ENCODE measurements around the gene TP73. TPM values are rescaled to one million over a fixed set of nuclear protein-coding genes. Genes with fewer than 3 reads are reported as not detected.
"Not testable (repeated sequence)": the region's sequence is repeated elsewhere in the genome, so short reads cannot be mapped to it uniquely, and the experiment has no call there.

Gene TP73
- polyA plus RNA-seq, 1 donor, result 2.1 TPM

DNA sequence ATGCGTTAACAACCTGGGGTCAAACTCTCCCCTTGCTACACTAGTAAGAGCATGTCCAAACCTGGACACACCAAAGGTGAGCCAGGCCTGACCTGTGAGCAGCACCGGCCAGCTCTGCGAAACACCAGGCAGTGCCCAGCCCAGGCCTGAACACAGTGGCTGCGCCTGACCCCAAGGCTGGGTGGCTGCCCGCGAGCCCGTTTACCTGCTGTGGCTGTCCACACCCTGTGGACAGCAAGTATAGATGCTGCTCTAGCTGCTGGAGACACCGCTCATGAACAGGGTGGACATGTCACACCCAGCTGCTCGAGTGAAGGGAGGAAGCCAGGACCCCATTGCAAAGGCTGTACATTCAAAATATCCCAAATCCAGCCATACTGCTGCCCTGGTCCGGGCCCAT lies 92.3 kb downstream of the TP73 start:
- no peak for DNase-seq

DNA sequence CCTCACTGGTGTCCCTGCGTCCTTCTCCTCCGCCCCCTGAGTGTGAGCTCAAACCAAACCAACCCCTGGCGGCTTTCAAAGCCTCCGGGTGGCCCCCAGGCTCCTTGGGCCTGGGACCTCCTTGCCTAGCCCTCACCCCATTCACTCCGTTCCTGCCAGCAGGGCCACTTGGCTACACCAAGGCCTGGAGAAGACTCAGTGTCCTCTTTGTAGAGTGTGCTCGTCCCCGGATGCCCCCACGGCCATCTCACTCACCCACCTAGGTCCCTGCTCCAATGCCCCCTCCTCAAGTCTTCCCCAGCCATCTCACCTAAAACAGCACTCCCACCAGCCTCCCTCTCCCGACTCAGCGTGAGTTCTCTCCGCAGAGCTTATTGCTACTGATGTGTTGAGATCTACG lies 92.8 kb downstream of the TP73 start:
- no peak for DNase-seq

DNA sequence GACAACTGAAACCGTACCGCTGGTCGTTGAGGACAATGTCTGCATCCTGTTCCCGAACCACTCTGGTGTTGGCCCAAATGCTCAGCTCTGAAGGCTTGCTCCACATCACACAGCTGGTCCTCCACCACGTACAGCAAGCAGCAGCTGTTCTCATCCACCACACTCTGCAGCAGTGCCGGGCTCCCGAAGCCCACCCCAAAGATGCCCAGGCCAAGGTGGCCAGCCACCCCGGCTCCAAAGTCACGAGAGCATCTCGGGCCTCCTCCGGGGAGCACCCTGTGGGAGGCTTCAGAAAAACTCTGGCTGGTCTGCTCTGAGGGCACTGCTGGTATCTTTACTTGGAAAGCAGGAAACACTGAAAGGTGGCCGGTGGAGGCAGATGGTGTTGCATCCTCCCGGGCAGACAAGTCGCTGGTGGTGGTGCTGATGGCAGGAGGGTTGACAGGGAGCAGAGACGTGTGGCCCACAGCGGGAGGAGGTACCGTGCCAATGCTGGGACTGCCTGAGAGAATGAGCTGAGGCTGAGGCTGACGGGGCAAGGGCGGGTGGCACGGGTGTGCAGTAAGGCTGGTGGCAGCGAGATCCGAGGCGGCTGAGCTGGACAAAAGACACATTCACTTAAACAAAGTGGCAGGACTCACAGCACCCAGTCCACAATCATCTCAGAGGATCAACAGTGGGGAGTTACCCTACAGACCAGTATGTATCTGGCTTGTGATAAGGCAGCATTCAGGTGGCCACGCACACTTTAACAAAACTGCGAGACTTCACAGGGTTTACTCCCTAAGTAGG lies 93.5 kb downstream of the TP73 start:
- no peak for DNase-seq

DNA sequence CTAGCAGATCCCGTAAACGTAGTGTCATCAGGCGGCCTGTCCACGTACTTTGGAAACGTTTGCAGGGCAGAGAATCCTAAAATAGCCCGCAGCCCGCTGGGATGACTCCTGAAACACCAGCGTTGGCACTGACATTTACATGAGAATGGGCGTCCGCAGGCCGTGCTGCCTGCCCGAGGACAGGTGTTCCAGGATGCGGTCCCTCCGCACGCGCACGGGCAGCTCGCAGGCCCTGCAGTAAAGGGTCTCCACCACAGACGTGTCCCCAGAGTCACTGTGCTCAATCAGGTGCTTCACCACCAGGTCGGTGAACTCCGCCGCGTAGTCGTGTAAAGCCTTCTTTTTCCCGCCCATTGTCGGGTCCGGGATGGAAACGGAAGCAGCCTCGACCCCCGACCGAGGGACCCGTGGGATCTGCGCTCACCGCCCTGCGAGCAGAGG lies 94.1 kb downstream of the TP73 start:
- DNase-seq, result no peak

DNA sequence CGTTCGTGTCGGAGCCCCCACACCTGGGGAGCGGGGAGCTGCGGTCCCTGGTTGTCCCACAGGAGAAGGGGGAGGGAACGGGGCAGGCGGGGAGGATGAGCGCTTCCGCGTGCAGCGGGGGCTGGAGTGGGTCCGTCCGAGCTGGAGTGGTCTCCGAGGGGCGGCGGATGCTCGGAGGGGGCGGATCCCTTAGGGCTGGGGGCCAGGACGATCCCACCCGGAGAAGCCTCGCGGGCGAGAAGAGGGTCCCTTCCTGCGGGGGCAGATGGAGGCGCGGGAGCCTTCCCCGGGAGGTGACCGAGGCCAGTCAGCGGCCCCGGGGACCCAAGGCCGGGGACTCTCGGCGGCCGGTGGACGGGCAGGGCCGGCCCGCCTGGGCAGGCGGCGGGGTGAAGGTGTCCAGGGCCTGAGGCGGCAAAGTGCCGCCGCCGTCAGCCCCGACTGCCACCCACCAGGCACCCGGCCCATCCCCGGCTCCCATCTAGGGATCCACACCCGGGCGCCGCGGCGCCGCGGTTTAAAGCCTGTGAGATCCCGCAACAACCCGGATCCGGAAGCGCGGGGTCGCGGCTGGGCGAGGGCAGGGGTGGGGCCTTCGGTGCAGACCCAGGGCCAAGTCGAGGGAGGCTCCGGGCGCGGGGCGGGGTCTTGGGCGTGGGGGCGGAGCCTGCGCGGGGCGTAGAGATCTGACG lies 94.7 kb downstream of the TP73 start:
- DNase-seq, result peak; percentile 79

DNA sequence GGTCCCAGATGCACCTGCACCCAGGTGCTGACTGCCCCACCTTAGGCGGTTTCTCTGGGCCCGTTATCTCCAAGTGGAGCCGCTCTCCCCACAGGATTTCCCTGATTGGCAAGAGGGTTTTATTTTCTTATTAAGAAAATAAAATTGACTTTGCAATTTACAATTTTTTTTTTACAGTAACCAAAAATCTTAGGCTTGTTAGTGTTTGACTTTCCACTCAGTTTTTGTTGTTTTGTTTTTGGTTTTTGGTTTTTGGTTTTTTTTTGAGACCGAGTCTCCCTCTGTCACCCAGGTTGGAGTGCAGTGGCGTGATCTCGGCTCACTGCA lies 95.2 kb downstream of the TP73 start:
- no peak for DNase-seq

DNA sequence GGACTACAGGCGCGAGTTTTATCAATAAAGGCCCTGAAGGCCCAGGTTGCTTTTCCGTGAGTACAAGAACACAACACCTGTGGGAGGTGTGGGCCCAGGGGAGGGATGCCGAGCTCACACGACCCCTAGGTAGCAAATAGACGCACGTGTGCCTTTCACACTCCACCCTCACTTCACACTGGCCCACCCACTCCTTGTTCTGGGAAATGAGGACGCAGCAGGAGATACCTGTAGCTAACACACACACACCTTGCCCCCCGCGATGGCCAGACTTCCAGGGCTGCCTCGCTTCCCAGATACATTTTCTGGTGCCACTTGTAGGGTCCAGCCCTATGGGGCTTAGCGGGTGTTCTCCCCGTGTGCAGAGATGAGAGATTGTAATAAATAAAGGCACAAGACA lies 95.6 kb downstream of the TP73 start:
- DNase-seq, result no peak

DNA sequence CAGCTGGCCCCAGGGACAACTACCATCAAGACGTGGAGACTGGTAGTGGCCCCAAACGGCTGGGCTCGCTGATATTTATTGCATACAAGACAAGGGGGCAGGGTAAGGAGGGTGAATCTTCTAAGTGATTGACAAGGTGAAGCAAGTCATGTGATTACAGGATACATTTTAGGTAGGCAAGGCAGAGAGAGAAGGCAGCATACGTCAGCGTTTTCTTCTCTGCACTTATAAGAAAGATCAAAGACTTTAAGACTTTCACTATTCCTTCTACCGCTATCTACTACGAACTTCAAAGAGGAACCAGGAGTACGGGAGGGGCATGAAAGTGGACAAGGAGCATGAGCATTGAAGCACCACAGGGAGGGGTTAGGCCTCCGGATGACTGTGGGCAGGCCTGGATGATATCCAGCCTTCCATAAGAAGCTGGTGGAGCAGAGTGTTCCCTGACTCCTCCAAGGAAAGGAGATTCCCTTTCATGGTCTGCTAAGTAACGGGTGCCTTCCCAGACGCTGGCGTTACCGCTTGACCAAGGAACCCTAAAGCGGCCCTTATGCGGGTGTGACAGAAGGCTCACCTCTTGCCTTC lies 96.1 kb downstream of the TP73 start:
- not testable (repeated sequence) for DNase-seq

DNA sequence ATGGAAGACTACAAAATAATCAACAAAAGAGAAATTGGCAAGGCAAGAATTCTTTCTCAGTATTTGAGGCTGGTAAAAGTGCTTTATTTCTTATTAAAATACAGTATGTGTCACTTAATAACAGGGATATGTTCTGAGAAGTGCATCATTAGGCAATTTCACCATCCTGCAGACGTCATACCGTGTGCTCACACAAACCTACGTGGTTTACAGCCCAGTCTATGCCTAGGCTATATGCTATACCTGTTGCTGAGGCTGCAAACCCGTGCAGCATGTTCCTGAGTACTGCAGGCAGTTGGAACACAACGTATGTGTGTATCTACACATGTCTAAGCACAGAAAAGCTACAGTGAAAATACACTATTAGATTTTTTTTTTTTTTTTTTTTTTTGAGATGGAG lies 97.2 kb downstream of the TP73 start:
- no peak for DNase-seq

DNA sequence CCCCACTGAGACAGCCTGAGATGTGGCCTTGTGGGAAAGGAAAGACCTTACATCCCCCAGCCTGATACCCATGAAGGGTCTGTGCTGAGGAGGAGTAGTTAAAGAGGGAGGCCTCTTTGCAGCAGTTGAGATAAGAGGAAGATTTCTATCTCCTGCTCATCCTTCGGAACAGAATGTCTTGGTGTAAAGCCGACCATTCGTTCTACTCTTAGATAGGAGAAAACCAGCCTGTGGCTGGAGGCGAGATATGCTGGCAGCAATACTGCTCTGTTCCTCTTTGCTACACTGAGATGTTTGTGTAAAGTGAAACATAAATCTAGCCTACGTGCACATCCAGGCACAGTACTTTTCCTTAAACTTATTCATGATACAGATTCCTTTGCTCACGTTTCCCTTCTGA lies 98.4 kb downstream of the TP73 start:
- DNase-seq, result no peak

DNA sequence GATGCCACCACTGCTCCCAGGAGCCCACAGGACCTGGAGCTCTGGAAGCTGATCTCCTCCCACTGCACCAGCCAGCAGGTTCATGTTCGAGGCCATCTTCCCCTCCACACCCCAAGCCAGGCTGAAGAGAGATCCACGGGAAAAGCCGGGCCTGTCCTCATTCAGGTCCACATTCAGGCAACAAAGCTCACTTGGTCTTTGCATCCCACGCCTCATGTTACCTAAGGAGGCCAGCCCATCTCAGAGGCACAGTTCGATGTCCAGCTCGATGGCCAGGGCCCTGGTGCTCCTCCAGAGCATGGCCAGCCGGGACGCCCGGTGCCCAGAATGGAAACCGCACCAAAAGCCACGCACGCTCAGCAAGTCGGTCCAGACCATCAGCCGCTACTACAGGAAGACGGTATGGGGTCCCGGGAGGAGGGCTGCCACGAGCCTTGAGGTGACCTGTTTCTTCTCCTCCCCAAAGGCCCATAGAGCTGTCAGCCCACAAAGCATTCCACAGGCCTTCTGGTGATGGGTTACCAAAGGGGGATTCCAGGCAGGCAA lies 100.2 kb downstream of the TP73 start, which contains the start of gene CCDC27:
Gene CCDC27 (plus strand): TSS at position 51 of the 546 bp plus-strand sequence. CDS start 32 bp downstream, at position 83.
- no peak for DNase-seq

DNA sequence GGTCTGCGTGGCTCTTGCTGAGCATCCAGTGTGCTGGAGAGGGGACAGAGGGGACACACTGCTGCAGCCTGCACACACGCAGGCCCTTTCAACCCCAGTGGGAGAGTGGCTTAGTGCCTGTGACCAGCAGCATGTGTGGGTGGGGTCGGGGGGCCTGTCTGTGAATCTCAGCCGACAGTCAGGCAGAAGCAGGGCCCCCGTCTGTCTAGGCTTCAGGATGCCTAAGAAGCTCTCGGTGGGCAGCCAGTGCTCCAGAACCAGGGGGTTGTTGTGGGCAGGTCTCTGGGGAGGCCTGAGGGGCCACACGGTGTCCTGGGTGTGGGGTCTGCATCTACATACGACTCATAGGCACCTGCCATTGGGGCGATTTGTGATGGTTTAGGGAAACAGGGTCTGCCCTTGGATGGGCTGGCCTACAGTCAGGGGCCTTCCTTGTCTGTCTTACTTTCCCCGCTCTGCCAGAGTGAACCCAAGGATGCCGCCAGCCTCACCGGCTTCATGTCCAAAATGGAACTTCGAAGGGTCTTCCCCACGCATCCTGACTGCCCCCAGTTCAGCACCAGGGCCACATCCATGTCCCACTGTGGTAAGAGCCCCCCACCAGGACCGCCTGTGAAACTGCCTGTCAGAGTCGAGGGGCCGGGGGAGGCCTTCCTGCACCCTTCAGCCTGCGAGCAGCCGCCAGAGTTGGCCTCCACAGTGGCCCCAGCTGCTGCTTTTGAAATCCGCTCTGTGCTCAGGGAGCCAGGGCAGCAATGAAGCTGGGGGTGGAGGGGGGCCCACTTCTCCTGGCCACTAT lies 101.5 kb downstream of the TP73 start:
- DNase-seq, result no peak

DNA sequence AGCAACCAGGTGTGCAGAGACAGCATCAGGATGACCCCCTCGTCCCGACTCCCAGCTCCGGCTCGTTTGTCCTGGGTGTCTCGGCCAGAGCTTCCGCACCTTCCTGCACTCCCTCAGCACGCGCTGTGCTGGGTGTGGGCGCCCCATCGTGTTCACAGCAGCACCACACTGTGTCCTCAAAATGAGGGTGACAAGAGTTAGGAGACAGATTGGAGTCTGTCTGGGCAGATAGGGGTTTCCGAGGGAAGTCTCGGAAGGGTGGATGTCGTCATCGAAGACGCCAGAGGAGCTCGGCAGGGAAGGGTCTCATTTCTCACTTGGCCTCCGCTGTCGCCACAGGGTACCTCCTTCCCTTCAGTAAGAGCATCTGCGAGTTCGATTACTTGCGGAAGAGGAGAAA lies 104.1 kb downstream of the TP73 start:
- DNase-seq, result no peak

DNA sequence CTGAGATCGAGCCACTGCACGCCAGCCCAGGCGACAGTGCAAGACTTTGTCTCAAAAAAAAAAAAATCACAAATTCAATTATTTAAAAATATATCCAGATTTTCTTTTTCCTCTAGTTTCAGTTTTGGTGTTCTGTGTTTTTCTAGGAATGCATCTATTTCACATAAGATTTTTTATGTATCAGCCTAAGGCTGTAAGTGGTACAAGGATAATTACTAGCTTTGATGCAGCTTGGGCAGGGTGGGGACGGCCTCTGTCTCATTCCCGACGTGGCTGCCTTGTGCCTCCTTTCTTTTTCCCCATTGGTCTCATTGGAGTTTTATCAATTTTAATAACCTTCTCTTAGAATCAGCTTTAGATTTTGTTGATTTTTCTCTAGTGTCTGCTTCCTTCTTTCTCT lies 106.8 kb downstream of the TP73 start:
- DNase-seq, result no peak

DNA sequence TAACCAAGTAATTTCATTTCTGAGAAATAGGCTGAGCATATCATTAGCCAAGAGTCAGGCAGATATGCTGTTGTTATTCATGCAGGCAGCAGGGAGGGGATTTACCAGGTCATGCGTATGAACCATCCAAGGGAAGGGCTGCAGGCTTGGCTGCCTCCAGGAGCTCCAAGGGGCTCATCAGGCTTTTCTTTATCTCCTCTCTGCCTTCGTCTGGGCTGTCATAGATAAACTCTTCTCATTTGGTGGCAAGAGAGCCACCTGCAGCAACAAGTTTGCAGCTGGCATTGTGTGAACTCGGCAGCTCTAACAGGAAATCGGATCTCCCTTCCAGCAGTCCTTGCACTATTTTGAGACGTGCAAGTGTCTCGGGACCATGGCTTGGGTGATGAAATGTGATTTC lies 107.5 kb downstream of the TP73 start:
- no peak for DNase-seq

DNA sequence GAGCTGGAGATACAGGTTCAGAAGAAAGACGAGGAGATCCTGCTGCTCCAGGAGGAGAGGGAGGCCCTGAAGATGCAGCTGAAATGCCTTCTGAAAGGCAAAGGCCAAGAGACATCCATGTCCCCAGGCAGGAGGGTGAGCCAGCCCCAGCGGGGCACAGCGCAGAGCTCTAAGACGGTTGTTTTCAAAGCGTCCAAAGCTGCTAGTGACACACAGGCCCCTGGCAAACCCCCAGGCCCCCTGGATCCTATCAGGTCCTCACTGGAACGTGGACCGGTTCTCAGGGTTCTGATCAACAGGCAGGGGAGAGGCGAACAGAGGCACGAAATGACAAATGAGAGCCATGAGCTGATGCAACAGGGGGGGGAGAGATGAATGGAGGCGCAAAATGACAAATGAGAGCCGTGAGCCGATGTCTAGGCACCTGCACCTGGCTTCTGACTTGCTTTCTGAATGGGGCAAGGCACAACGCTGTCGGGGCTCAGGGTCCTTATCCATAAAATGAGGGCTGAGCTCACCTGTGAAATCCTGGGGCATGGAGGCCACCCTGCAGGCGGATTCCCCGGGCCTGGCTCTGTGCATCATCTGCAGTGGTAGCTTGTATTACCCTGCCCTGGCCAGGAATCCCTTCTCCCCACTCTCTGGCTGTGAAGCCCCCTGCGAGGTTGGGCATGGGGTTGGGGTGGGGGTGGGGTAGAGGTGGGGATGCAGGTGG lies 109.1 kb downstream of the TP73 start:
- no peak for DNase-seq

DNA sequence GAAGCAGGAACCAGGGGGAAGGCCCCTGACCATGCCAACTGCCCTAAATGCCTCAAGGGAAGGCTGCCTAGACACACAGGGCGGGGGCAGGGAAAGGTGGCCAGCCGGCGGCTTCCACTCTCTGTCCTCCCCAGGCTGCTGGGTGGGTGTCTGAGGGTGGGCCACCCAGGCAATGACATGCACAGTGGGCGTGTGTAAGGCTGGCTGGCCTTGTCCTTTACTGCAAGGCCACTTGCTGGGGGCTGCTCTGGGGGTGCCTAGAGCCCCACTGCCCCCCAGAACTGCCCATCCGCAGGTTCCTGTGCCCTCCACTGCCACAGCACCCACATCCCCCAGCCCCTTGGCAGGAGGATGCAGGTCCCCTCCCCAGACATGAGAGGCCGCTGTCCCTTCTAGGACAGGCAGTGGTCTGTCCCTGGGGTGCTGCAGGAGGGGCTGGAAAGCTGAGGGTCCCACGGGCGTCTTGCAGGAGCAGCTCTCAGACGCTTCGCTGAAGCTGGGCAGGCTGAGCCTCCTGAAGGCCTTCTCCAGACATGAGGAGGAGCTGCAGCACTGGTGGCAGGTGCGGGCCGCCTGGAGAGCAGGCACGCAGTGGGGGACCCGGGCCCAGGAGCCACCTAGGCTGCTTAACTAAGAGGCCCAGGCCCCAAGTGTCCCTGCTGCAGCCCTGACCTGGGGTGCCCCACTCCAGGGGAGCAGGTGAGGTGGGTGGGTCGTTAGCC lies 110.0 kb downstream of the TP73 start:
- DNase-seq, result no peak

DNA sequence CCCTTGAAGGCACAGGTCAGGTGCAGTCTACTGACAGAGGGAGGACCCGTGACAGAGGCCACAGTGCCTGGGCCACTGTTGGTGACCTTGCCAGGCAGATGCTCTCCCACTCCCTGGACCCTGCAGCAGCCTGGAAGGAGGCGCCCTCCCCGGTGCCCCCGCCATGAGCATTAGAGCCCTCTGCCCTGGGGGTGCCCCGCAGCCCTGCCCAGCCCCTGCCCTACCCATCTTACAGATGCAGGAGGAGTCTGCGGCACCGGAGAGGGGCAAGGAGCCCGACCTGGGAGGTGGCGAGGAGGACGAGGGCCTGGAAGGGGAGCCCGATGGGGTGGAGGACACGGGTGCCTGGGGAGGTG lies 110.5 kb downstream of the TP73 start:
- no peak for DNase-seq

DNA sequence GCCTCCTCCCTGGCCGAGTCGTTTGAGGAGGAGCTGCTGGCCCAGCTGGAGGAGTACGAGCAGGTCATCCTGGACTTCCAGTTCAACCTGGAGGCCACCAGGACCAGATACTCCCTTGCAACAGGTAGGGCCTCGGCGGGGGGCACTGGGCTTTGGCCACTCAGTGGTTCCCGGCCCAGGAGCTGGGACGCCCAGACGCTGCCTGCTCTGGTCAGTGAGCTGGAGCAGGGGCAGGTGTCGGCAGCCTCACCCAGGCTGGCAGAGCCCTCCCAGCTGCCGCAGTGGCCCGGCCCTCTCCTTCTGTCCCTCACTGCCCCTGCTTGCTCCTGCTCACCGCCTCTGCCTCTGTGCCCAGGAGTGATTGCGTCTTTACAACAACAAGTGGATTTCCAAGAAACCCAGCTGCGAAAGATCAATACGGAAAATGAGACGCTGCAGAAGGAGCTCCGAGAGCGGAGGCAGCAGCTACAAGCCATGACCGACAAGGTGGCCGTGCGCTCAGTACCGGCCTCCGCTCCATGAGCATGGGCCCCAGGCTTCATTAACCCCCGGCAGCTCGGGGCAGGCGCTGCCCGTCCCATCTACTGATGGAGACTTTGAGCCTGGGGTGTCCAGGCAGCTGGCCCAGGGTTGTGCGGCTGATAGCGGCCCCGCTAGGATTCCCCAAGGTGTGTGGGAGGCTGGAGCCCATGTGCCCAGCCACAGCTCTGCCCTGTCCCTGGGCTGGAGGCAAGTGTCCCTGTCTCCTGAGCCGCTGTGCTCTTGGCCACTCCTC lies 111.2 kb downstream of the TP73 start:
- no peak for DNase-seq

DNA sequence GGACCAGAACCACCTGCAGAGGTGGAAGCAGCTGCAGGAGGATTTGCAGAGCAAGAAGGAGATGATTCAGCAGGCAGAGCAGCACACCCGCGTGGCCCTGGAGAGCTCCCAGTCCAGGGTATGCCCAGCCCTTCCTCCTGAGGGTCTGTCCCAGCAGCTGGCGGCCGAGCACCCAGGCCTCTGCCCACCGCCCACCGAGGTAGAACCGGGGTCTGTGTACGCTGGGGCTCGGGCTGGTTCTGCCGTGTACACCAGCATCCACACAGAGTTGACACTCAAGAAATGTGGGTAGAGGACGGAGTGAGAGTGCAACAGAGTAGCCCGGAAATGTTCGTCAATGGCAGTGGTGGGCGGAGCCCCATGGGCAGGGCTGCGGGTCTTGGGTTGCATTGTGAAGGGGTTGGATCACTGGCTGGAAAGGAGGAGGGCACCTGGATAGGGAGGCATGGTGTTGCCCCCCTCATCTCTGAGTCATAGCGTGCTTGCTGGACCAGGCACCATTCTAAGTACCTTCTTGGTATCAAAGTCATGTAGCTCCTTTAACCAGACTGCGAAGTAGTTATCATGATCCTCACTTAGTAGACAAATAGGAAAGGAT lies 115.1 kb downstream of the TP73 start:
- DNase-seq, result no peak
